ENCODE data around the gene PDE2A. TPM values are rescaled to one million over a fixed set of nuclear protein-coding genes. Genes with fewer than 3 reads are reported as not detected.

The PDE2A gene
- total RNA-seq, 1 donor from 2014 or later = 74.4 TPM

- DNase-seq (ENCODE audit: low spot score) = no peak
- ATAC-seq = no peak
- intact Hi-C loops (cut with DNase I) = loop anchor here (10.0 kb wide), 1 partner anchor 1925 kb away; no protein-coding TSS in a partner anchor
Measured at GRCh38 chr11:72630104-72630852, 43.9 kb downstream of the PDE2A start.

- no peak for ATAC-seq
- no peak for DNase-seq (ENCODE audit: low spot score)
- intact Hi-C loops (cut with DNase I) = no loop called here
Measured at GRCh38 chr11:72629266-72629665, 45.0 kb downstream of the PDE2A start.

GRCh38 chr11:72627594-72628281 is 46.5 kb downstream of the PDE2A start:
- DNase-seq (ENCODE audit: low spot score) (no peak), ATAC-seq (no peak)
- intact Hi-C loops (cut with DNase I) = no loop called here

- DNase-seq (ENCODE audit: low spot score) = no peak
- ATAC-seq = no peak
- intact Hi-C loops (cut with DNase I) = no loop called here
Measured at GRCh38 chr11:72626414-72626936, 47.7 kb downstream of the PDE2A start.

GRCh38 chr11:72625691-72626413 is 48.4 kb downstream of the PDE2A start:
- ATAC-seq = peak; percentile 81
- intact Hi-C loops (cut with DNase I) = no loop called here
- DNase-seq (ENCODE audit: low spot score) = peak; percentile 66

- intact Hi-C loops (cut with DNase I) = no loop called here
- ATAC-seq = peak; percentile 68
- peak; percentile 66 for DNase-seq (ENCODE audit: low spot score)
Measured at GRCh38 chr11:72624496-72625201, 49.6 kb downstream of the PDE2A start.

GRCh38 chr11:72623052-72623451 is 51.2 kb downstream of the PDE2A start:
- intact Hi-C loops (cut with DNase I) = no loop called here

GRCh38 chr11:72621008-72621610 is 53.1 kb downstream of the PDE2A start:
- no peak for ATAC-seq
- no peak for DNase-seq (ENCODE audit: low spot score)

More at GRCh38 chr11:72623052-72623451, 51.2 kb downstream of the PDE2A start:
- no peak for DNase-seq (ENCODE audit: low spot score)
- ATAC-seq = no peak

GRCh38 chr11:72618803-72619202 is 55.4 kb downstream of the PDE2A start:
- ATAC-seq (no peak), DNase-seq (ENCODE audit: low spot score) (no peak)
- intact Hi-C loops (cut with DNase I) = no loop called here

More at GRCh38 chr11:72621008-72621610, 53.1 kb downstream of the PDE2A start:
- intact Hi-C loops (cut with DNase I) = no loop called here

- ATAC-seq (peak; percentile 78), DNase-seq (ENCODE audit: low spot score) (no peak)
- intact Hi-C loops (cut with DNase I) = no loop called here
Measured at GRCh38 chr11:72617080-72617762, 57.0 kb downstream of the PDE2A start.

GRCh38 chr11:72616655-72617054 is 57.6 kb downstream of the PDE2A start:
- intact Hi-C loops (cut with DNase I) = no loop called here
- ATAC-seq (no peak), DNase-seq (ENCODE audit: low spot score) (no peak)

- no peak for ATAC-seq
- no peak for DNase-seq (ENCODE audit: low spot score)
- intact Hi-C loops (cut with DNase I) = no loop called here
Measured at GRCh38 chr11:72615329-72615728, 58.9 kb downstream of the PDE2A start.

GRCh38 chr11:72614381-72614780 is 59.8 kb downstream of the PDE2A start:
- intact Hi-C loops (cut with DNase I) = no loop called here
- no peak for DNase-seq (ENCODE audit: low spot score)
- ATAC-seq = no peak

- intact Hi-C loops (cut with DNase I) = no loop called here
- no peak for DNase-seq (ENCODE audit: low spot score)
- peak; percentile 30 for ATAC-seq
Measured at GRCh38 chr11:72613977-72614376, 60.2 kb downstream of the PDE2A start.

GRCh38 chr11:72613450-72613849 is 60.8 kb downstream of the PDE2A start:
- DNase-seq (ENCODE audit: low spot score) (no peak), ATAC-seq (no peak)
- intact Hi-C loops (cut with DNase I) = no loop called here

- DNase-seq (ENCODE audit: low spot score) (no peak), ATAC-seq (no peak)
- intact Hi-C loops (cut with DNase I) = no loop called here
Measured at GRCh38 chr11:72609476-72609875, 64.7 kb downstream of the PDE2A start.

GRCh38 chr11:72609045-72609444 is 65.2 kb downstream of the PDE2A start:
- intact Hi-C loops (cut with DNase I) = no loop called here
- ATAC-seq = no peak

GRCh38 chr11:72607496-72607895 is 66.7 kb downstream of the PDE2A start:
- ATAC-seq = no peak
- intact Hi-C loops (cut with DNase I) = no loop called here
- DNase-seq (ENCODE audit: low spot score) = no peak

More at GRCh38 chr11:72609045-72609444, 65.2 kb downstream of the PDE2A start:
- DNase-seq (ENCODE audit: low spot score) = no peak

Measured in sciatic nerve (tissue), 2 donors.